Keratinocyte (primary cell): ENCODE results near the gene UNKL. TPM values are rescaled to one million over a fixed set of nuclear protein-coding genes. Genes with fewer than 3 reads are reported as not detected.

Source experiments
- DNase-seq: peaks from one replicate; pipeline ENCODE4 v3.0.0-alpha.2; 2011; ENCODE audit warnings: low read depth, missing footprints, low spot score
- FAIRE-seq: peaks from 2 replicates; lab custom pipeline; 2011; peaks lifted over from hg19 to GRCh38; lab: Jason Lieb, UNC
- H2AFZ ChIP-seq: 2 replicates; pipeline ENCODE4 v1.6.0; 2012; ENCODE audit warnings: low read length, control low read depth, inconsistent platforms; ENCODE audit not compliant: control insufficient read depth
- H3K27ac ChIP-seq: 2 replicates; pipeline ENCODE4 v1.5.1; 2011; ENCODE audit warnings: low read length; ENCODE audit not compliant: control insufficient read depth, insufficient read depth
- H3K27me3 ChIP-seq: 3 replicates; pipeline ENCODE4 v1.6.0; 2011; ENCODE audit warnings: low read length; ENCODE audit not compliant: control insufficient read depth, insufficient read depth; ENCODE audit errors: extremely low read depth
- H3K36me3 ChIP-seq, 2 experiments: 2 replicates in 1 of 2; 3 replicates in 1 of 2; pipeline ENCODE4 v1.5.1; 2011; ENCODE audit warnings: low read length in 2 of 2, mild to moderate bottlenecking in 1 of 2; ENCODE audit not compliant: control insufficient read depth in 2 of 2, insufficient read depth in 2 of 2; ENCODE audit errors: extremely low read depth in 1 of 2
- H3K4me1 ChIP-seq: 3 replicates; pipeline ENCODE4 v1.5.1; 2011; ENCODE audit warnings: low read length; ENCODE audit not compliant: control insufficient read depth, insufficient read depth; ENCODE audit errors: extremely low read depth
- H3K4me2 ChIP-seq: 3 replicates; pipeline ENCODE4 v1.6.0; 2011; ENCODE audit warnings: low read depth, low read length; ENCODE audit not compliant: control insufficient read depth, insufficient read depth; ENCODE audit errors: extremely low read depth
- H3K4me3 ChIP-seq, 3 experiments: fragments of 200-600 bp in 1 of 3; sonication (generic) in 1 of 3; 2 replicates in 2 of 3; 3 replicates in 1 of 3; pipeline ENCODE4 v1.5.1; 2011 to 2016; ENCODE audit warnings: low read length in 3 of 3, mild to moderate bottlenecking in 3 of 3, control low read depth in 2 of 3, inconsistent platforms in 1 of 3, low read depth in 1 of 3, mixed read lengths in 1 of 3, mixed run types in 1 of 3, moderate library complexity in 1 of 3; ENCODE audit not compliant: control insufficient read depth in 2 of 3, insufficient read depth in 2 of 3; ENCODE audit errors: extremely low read depth in 1 of 3
- H3K79me2 ChIP-seq: 2 replicates; pipeline ENCODE4 v1.6.0; 2012; ENCODE audit warnings: low read length; ENCODE audit not compliant: control insufficient read depth, insufficient read depth
- H3K9ac ChIP-seq: 3 replicates; pipeline ENCODE4 v1.6.0; 2011; ENCODE audit warnings: low read length; ENCODE audit not compliant: control insufficient read depth, insufficient read depth; ENCODE audit errors: extremely low read depth
- H3K9me1 ChIP-seq: 3 replicates; pipeline ENCODE4 v1.6.0; 2011; ENCODE audit warnings: low read length; ENCODE audit not compliant: control insufficient read depth, insufficient read depth; ENCODE audit errors: extremely low read depth
- H3K9me3 ChIP-seq: 2 replicates; pipeline ENCODE4 v1.5.1; 2012; ENCODE audit warnings: low read depth, low read length; ENCODE audit not compliant: control insufficient read depth
- H4K20me1 ChIP-seq: 3 replicates; pipeline ENCODE4 v1.6.0; 2011; ENCODE audit warnings: low read length; ENCODE audit not compliant: control insufficient read depth, insufficient read depth; ENCODE audit errors: extremely low read depth
- CTCF ChIP-seq, 3 experiments: IDR thresholded peaks in 1 of 3; conservative IDR thresholded peaks in 1 of 3; optimal IDR thresholded peaks in 1 of 3; 2 replicates in 2 of 3; 3 replicates in 1 of 3; pipeline versions ENCODE3 to v1.5.1; 2011; ENCODE audit warnings: low read length in 3 of 3, mild to moderate bottlenecking in 3 of 3, moderate library complexity in 2 of 3, control low read depth in 1 of 3, inconsistent platforms in 1 of 3; ENCODE audit not compliant: insufficient read depth in 2 of 3; ENCODE audit errors: extremely low read depth in 1 of 3
- EZH2 ChIP-seq: IDR thresholded peaks from one replicate; pipeline ENCODE4 v1.6.1; 2012; ENCODE audit warnings: inconsistent platforms, mild to moderate bottlenecking, low read length, moderate library complexity
- dilution Hi-C: fragments of 300-500 bp; cut with MboI; formaldehyde crosslinking; loops from one replicate; pipeline ENCODE4 v1.7.0; 2020; ENCODE audit warnings: low sequenced_read_pairs; ENCODE audit not compliant: extremely low pct_ligation_motif_present
- polyA plus RNA-seq, 5 experiments: library from polyadenylated mRNA; depleted of rRNA in 3 of 5; stranded (reverse) in 3 of 5; stranded (forward) in 1 of 5; unstranded in 1 of 5; fragments of >200 nt; gene quantifications; 1 replicate in 1 of 5; 2 replicates in 3 of 5; 3 replicates in 1 of 5; pipeline versions ENCODE4 v1.2.1 to v1.2.3, GENCODE V29; 2011 to 2012; ENCODE audit warnings: missing spikeins in 2 of 5, low read depth in 1 of 5, low replicate concordance in 1 of 5

UNKL gene
- polyA plus RNA-seq, 1 donor (not counting 4 experiments of a cell fraction or from before 2014, with no cell fraction given): 2.3 TPM

GRCh38 chr16:1394367-1394951 is 20.0 kb downstream of the UNKL start:
- no peak overlapping the region for H2AFZ ChIP-seq
- no peak for TF ChIP-seq EZH2
- TF ChIP-seq CTCF (optimal IDR thresholded peaks at IDR 0.05 in 1 of 3, IDR thresholded peaks at IDR 0.05 in 1 of 3, conservative IDR thresholded peaks at IDR 0.05 in 1 of 3; ENCODE audit: extremely low read depth in 1 of 3, insufficient read depth in 2 of 3, low read length in 3 of 3): no peak
- no peak overlapping the region for H3K4me3 ChIP-seq
- no peak for DNase-seq
- H3K4me1 ChIP-seq: no peaks in the 10 kb centered on the region
- dilution Hi-C loops: no loop called here
- no peaks in the 10 kb centered on the region for H3K9me1 ChIP-seq
- no peaks in the 10 kb centered on the region for H3K27me3 ChIP-seq
- no peak for FAIRE-seq
- H4K20me1 ChIP-seq: no peaks in the 10 kb centered on the region
- no peaks in the 10 kb centered on the region for H3K9me3 ChIP-seq
- H3K36me3 ChIP-seq: peaks cover 0 to 5% of the 10 kb centered on the region in 2 experiments
- H3K4me2 ChIP-seq: no peak overlapping the region
- H3K9ac ChIP-seq: no peak overlapping the region
- no peak overlapping the region for H3K27ac ChIP-seq
- no peaks in the 10 kb centered on the region for H3K79me2 ChIP-seq

GRCh38 chr16:1393613-1394176 is 20.8 kb downstream of the UNKL start:
- H3K9me3 ChIP-seq: no peaks in the 10 kb centered on the region
- no peak overlapping the region for H3K27ac ChIP-seq
- no peak overlapping the region for H3K4me2 ChIP-seq
- dilution Hi-C loops: no loop called here
- H4K20me1 ChIP-seq: no peaks in the 10 kb centered on the region
- no peaks in the 10 kb centered on the region for H3K9me1 ChIP-seq
- DNase-seq: no peak
- H2AFZ ChIP-seq: no peak overlapping the region
- H3K4me3 ChIP-seq: no peak overlapping the region
- H3K9ac ChIP-seq: no peak overlapping the region
- no peaks in the 10 kb centered on the region for H3K27me3 ChIP-seq
- TF ChIP-seq EZH2 (no peak), CTCF (optimal IDR thresholded peaks at IDR 0.05 in 1 of 3, IDR thresholded peaks at IDR 0.05 in 1 of 3, conservative IDR thresholded peaks at IDR 0.05 in 1 of 3; ENCODE audit: extremely low read depth in 1 of 3, insufficient read depth in 2 of 3, low read length in 3 of 3) (no peak)
- H3K36me3 ChIP-seq: peaks cover 0 to 6% of the 10 kb centered on the region in 2 experiments
- H3K79me2 ChIP-seq: no peaks in the 10 kb centered on the region
- FAIRE-seq: no peak
- H3K4me1 ChIP-seq: no peaks in the 10 kb centered on the region
